Measurements from ENCODE around the gene C17orf78. TPM values are rescaled to one million over a fixed set of nuclear protein-coding genes. Genes with fewer than 3 reads are reported as not detected.

C17orf78 gene
- total RNA-seq, 3 donors from 2014 or later = not detected

DNA sequence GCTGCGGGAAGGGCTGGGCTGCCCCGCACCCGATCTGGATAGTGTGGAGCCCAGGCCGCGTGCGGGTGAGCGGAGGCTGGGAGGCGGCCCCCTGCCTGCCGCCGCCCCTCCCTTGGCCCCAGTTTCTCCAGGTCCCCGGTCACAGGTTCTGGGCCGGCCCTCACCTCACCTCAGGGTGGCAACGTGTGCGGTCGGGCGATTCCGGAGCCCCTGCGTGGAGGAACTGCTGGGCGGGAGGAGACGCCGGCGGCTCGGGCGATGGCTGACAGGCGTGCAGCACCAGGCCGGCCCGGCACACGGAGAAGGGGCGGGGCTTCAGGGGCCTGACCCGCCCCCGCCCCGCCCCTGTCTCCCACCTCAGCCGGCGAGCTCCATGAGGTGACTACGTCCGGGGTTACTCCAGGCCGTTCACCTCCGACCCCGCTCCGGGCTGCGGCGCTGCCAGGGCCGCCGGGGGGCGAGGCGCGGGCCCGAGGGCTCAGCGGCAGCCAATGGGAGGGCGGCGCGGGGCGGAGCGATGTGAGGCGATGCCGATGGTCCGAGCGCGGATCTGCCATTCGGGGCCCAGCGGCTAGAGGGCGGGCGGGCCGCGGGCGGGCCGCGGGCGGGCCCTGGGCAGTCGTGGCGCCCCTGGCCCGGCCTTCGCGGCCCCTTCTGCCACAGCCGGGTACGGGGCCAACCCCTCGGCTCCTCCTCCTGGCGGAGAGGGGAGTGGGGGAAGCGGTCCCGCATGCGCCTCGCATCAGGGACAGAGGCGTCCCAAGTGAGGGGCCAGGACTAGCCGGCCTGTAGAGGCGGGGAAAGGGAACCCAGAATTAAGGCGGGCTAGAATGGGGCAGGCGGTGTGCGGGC, 16.7 kb upstream of the C17orf78 start:
- Histone ChIP-seq H3K9me3 (no peaks in the 10 kb centered on the region), H3K27ac (peak overlapping the region; percentile 84 to 91), H3K27me3 (no peaks in the 10 kb centered on the region), H3K36me3 (no peaks in the 10 kb centered on the region), H3K4me1 (peaks cover 0 to 5% of the 10 kb centered on the region in 2 donors), H3K4me3 (peak overlapping the region; percentile 57 to 90 (median 82))
- TF ChIP-seq, protein P1, sequence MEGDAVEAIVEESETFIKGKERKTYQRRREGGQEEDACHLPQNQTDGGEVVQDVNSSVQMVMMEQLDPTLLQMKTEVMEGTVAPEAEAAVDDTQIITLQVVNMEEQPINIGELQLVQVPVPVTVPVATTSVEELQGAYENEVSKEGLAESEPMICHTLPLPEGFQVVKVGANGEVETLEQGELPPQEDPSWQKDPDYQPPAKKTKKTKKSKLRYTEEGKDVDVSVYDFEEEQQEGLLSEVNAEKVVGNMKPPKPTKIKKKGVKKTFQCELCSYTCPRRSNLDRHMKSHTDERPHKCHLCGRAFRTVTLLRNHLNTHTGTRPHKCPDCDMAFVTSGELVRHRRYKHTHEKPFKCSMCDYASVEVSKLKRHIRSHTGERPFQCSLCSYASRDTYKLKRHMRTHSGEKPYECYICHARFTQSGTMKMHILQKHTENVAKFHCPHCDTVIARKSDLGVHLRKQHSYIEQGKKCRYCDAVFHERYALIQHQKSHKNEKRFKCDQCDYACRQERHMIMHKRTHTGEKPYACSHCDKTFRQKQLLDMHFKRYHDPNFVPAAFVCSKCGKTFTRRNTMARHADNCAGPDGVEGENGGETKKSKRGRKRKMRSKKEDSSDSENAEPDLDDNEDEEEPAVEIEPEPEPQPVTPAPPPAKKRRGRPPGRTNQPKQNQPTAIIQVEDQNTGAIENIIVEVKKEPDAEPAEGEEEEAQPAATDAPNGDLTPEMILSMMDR (IDR thresholded peaks at IDR 0.05) = peak in 1 of 3 donors; percentile 41
- TF ChIP-seq POLR2AphosphoS5 (IDR thresholded peaks at IDR 0.05) (peak in 2 of 3 donors; percentile 14 to 64), POLR2A (IDR thresholded peaks at IDR 0.05) (no peak)
- intact Hi-C loops (cut with DNase I; ENCODE audit: low total_unique reads) = no loop called here
- peak; percentile 77 to 80 for DNase-seq (ENCODE audit: low spot score in 2 of 2)

DNA sequence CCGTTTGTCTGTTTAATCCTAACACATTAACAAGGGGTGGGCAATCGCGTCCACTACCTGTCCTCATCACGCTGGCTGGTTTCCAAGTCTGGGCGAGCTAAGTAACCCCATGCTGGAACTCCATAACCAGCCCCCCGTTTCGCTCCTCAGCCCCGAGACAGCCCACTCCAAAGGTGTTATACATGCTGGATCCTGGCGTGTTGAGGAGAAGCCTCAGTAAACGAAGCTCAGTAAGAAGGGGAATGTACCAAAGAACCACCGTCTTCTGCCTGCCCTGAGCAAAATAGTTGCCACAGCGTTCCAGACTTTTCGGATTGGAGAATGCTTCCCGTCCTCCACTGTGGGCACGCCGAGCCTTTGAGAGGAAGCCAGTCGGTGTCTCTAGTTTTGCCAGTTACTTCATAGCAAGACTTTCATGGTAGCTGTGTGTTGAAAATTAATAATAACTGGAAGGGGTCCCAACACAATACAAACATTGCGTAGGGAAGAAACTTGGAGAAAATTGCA, 16.1 kb upstream of the C17orf78 start:
- Histone ChIP-seq H3K36me3 (no peaks in the 10 kb centered on the region), H3K4me3 (peak overlapping the region; percentile 57 to 90 (median 82)), H3K9me3 (no peaks in the 10 kb centered on the region), H3K27ac (peak overlapping the region; percentile 84 to 91), H3K4me1 (peaks cover 0 to 5% of the 10 kb centered on the region in 2 donors), H3K27me3 (no peaks in the 10 kb centered on the region)
- intact Hi-C loops (cut with DNase I; ENCODE audit: low total_unique reads) = no loop called here
- peak in 1 of 2 donors; percentile 25 for DNase-seq (ENCODE audit: low spot score in 2 of 2)
- TF ChIP-seq POLR2AphosphoS5 (IDR thresholded peaks at IDR 0.05) = no peak
- TF ChIP-seq POLR2A (IDR thresholded peaks at IDR 0.05) = no peak
- TF ChIP-seq, protein P1 (IDR thresholded peaks at IDR 0.05) = no peak

DNA sequence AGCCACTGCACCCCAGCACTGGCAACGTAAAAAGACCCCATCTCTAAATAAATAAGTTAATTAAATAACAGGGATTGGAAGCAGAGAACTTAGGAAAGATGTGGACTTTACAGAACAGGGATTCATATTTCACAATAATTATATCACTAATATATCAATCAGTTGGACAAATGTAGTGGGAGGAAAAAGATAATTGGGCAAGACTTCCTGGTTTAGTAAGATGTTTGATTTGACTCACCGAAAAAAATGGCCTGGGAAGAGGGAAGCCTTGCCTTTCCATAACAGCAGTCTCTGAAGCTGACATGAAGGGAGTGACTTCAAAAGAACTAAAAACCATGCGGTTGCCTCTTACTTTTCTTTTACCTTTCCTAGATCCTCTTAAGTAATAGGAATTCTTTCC, 15.2 kb upstream of the C17orf78 start:
- TF ChIP-seq POLR2A (IDR thresholded peaks at IDR 0.05) (no peak), POLR2AphosphoS5 (IDR thresholded peaks at IDR 0.05) (no peak)
- TF ChIP-seq, protein P1 (IDR thresholded peaks at IDR 0.05) = no peak

DNA sequence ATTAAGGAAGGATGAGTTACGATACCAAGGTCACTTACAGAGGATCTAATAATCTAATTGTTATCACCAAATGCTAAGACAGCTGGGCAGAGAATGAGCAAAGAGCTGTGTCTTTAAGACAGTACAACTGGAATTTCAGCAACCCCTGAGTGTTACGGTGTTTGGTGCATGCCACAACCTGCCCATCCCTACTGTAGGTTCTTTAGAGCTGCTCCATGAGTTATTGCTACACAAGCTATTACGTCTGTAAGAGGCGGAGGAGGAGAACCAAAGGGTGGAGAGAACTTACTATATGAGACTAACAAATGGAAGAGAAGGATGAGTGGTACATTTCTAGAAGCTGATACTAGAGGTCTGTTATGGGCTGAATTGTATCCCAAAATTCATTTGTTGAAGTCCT, 14.2 kb upstream of the C17orf78 start:
- H3K9me3 ChIP-seq = no peaks in the 10 kb centered on the region
- peaks cover 0 to 5% of the 10 kb centered on the region in 2 donors for H3K4me1 ChIP-seq
- H3K4me3 ChIP-seq = no peak overlapping the region
- intact Hi-C loops (cut with DNase I; ENCODE audit: low total_unique reads) = no loop called here
- H3K27me3 ChIP-seq = no peaks in the 10 kb centered on the region
- no peak overlapping the region for H3K27ac ChIP-seq
- DNase-seq (ENCODE audit: low spot score in 2 of 2) = peak in 1 of 2 donors; percentile 37
- H3K36me3 ChIP-seq = no peaks in the 10 kb centered on the region
- TF ChIP-seq, protein P1 (IDR thresholded peaks at IDR 0.05) = no peak
- TF ChIP-seq POLR2A (IDR thresholded peaks at IDR 0.05) = no peak

More for the DNA sequence above, 15.2 kb upstream of the C17orf78 start:
- intact Hi-C loops (cut with DNase I; ENCODE audit: low total_unique reads) = no loop called here
- H3K4me1 ChIP-seq = peaks cover 0 to 5% of the 10 kb centered on the region in 2 donors
- DNase-seq (ENCODE audit: low spot score in 2 of 2) = no peak
- H3K36me3 ChIP-seq = no peaks in the 10 kb centered on the region
- H3K4me3 ChIP-seq = no peak overlapping the region
- H3K9me3 ChIP-seq = no peaks in the 10 kb centered on the region
- peak overlapping the region in 1 of 2 donors; percentile 84 for H3K27ac ChIP-seq
- no peaks in the 10 kb centered on the region for H3K27me3 ChIP-seq

DNA sequence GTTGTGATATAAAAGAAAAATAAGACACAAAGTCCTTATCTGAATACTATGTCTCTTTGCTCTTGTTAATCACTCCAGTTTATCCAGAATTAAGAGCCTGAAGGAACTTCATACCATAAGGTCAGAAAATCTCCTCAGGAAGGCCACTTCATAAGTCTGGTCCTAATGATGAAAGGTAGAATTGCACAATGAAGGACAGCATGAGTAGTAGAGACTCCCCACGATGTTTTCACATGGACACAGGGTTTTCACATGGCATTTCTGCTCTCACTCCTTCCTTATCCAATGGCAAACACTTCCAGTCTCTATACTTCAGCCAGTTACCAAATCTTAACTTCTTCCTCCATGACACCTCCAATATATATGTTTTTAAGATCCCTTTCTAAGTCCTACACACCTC, 10.2 kb upstream of the C17orf78 start:
- no peaks in the 10 kb centered on the region for H3K4me1 ChIP-seq
- H3K36me3 ChIP-seq = no peaks in the 10 kb centered on the region
- H3K9me3 ChIP-seq = no peaks in the 10 kb centered on the region
- H3K4me3 ChIP-seq = no peak overlapping the region
- no peaks in the 10 kb centered on the region for H3K27me3 ChIP-seq
- intact Hi-C loops (cut with DNase I; ENCODE audit: low total_unique reads) = no loop called here
- DNase-seq (ENCODE audit: low spot score in 2 of 2) = no peak
- TF ChIP-seq, protein P1 (IDR thresholded peaks at IDR 0.05) = no peak
- no peak for TF ChIP-seq POLR2A (IDR thresholded peaks at IDR 0.05)
- TF ChIP-seq POLR2AphosphoS5 (IDR thresholded peaks at IDR 0.05) = no peak
- H3K27ac ChIP-seq = no peak overlapping the region

Measured in breast epithelium (tissue), 4 donors.